GM19193 (cell line): ENCODE results near the gene OPCML.

ENCODE experiments used
- POLR2A ChIP-seq: IDR thresholded peaks from 4 replicates; pipeline ENCODE4 v1.6.1; 2011; ENCODE audit not compliant: insufficient read depth, insufficient read length; ENCODE audit errors: extremely low read depth

Gene OPCML

GRCh38 chr11:132898021-132898420 lies 634.3 kb downstream of the OPCML start:
- TF ChIP-seq POLR2A: no peak

DNA sequence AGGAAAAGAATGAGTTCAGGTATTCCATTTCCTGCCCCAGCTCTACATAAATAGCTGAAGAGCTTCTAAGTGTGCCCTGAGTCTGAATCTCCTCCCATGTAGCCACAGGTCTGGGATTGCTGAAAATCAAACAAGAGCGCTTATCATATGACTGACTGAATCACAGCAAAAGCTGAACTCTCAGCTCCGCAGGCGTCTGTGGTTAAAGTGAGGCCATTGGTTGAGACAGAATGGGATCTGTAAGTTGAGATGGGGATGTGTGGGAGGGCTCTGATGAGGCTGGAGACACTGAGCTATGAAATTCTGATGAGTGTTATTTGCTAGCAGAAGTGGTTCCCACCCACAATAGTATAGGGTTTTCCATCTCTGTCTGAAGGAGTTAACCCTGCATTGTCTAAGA lies 637.0 kb downstream of the OPCML start:
- TF ChIP-seq POLR2A: no peak

DNA sequence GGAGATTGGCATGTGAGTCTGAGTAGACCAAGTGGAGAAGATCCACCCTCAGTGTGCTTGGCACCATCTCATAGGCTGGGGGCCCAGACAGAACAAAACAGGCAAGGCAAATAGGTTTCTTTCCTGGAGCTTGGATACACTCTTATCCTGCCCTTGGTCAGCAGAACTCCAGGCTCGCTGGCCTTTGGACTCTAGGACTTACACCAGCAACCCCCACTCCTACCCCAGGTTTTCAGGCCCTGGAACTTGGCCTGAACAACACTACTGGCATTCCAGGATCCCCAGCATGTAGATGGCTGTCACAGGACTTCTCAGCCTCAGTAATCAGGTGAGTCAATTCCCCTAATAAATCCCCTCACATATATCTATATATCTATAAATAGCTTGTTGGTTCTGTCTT lies 637.7 kb downstream of the OPCML start:
- no peak for TF ChIP-seq POLR2A

GRCh38 chr11:132892876-132893275 lies 639.4 kb downstream of the OPCML start:
- TF ChIP-seq POLR2A: no peak

GRCh38 chr11:132888226-132888625 lies 644.1 kb downstream of the OPCML start:
- no peak for TF ChIP-seq POLR2A

DNA sequence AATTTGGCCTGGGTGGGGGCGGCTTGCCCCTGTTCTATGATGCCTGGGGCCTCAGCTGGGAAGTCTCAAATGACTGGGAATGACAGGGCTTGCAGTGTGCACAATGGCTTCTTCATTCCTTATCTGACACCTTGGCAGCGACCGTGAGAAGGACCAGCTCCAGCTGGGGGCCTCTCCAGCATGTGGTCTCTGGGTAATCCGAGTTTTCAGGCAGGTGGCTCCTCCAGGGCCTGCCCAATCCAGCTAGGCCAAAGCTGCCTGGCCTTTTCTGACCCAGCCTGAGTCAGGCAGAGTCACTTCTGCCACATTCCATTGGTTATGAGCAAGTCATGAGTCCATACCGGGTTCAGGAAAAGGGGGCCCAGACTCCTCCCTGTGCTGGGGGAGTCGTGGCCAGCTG lies 646.0 kb downstream of the OPCML start:
- TF ChIP-seq POLR2A: no peak

- no peak for TF ChIP-seq POLR2A
Observed at GRCh38 chr11:132883241-132883640, 649.1 kb downstream of the OPCML start.

DNA sequence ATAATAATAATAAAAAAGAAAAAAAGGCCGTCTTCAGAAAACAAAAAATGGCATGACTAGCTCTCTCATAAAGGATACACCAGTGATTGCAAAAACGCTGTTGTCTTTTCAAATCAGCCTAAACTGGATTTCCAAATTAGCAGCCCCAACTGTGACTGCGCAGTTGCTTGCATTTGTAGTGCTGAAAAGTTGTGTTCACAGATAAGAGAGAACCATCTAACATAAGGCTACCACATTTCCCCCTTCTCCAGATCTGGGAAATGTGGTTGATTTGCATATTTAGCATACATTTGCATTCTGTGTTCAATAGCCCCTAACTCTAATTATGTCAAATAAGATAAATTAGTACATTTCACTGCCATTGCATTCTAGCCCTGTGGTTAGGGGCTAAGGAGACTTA lies 650.7 kb downstream of the OPCML start:
- no peak for TF ChIP-seq POLR2A

GRCh38 chr11:132878111-132878510 lies 654.2 kb downstream of the OPCML start:
- TF ChIP-seq POLR2A: no peak

DNA sequence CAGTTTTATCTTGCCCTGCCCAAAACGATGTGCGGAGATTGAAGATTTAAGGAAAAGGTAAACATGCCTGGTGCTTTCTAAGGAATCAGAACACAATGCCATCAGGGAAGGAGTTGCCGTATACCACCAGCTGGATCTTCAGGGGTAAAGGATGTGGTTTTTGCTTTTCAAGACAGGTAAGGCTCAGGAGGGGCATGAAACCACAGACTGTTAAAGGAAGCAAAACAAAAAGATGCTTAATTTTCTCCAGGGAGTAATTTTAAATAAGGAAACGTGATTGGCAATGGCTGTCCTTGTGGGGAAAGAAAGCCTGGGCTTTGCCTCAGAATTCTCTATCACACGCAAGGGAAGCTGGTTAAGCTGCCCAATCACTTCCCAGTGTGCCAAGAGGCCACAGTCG lies 655.6 kb downstream of the OPCML start:
- no peak for TF ChIP-seq POLR2A

- TF ChIP-seq POLR2A: no peak
Observed at GRCh38 chr11:132876239-132876638, 656.1 kb downstream of the OPCML start.

DNA sequence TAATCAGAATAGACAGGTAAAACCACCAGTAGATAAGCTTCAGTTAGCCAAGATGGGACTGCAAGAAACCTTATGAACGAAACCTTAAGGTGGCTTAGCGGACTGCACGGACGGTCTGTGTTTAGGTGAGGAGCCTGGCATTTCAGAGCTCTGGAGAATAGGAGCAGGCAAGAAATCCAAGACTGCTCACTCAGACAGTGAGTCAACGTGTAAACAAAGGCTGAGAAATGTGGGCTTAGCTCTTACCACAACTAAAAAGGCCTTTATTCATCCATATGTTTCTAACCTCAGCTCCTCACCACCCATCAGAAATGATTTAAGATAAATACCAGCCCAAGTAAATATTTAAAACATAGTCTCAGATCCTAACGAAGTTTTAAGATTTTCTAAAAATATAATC lies 657.7 kb downstream of the OPCML start:
- TF ChIP-seq POLR2A: no peak

GRCh38 chr11:132873841-132874240 lies 658.5 kb downstream of the OPCML start:
- TF ChIP-seq POLR2A: no peak

DNA sequence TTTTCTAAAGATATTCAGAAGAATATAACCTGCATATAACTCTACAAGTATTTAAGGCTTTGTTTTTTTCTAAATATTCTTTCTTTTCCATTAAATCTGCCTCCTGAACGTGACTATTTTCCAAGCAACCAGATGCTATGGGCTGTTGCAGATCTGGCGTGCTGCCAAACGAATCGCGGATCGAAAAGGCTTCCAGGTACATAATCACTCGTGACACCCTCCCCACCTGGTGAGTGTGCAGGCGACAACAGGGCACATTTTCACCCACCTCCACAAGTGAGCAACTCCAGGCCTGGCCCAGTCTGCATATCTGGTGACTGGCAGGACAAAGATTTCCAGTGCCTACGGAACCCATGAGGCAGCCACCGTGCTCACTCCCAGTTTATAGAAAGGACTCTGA lies 660.1 kb downstream of the OPCML start:
- no peak for TF ChIP-seq POLR2A

GRCh38 chr11:132866783-132867545 lies 665.3 kb downstream of the OPCML start:
- TF ChIP-seq POLR2A: no peak

- TF ChIP-seq POLR2A: no peak
Observed at GRCh38 chr11:132865623-132866022, 666.7 kb downstream of the OPCML start.
